B cell (primary cell): ENCODE measurements around the gene IFI16.

Experiments used
- CTCF ChIP-seq: fragments of 200-600 bp; IDR thresholded peaks from one replicate; pipeline ENCODE4 v1.8.0; 2022; ENCODE audit warnings: antibody characterized with exemption, mild to moderate bottlenecking
- EZH2 ChIP-seq: IDR thresholded peaks from 2 replicates; pipeline ENCODE4 v1.6.1; 2012; ENCODE audit warnings: borderline replicate concordance, low read depth, mild to moderate bottlenecking, moderate library complexity, low read length; ENCODE audit not compliant: insufficient read depth, poor library complexity, severe bottlenecking

GRCh38 chr1:159014003-159014571 is 4.4 kb downstream of the IFI16 start:
- TF ChIP-seq CTCF (no peak), EZH2 (no peak)
